Measurements from ENCODE around the gene C2CD5. TPM values are rescaled to one million over a fixed set of nuclear protein-coding genes. Genes with fewer than 3 reads are reported as not detected.

C2CD5 gene
- polyA plus RNA-seq, 1 donor from 2014 or later, result 171 TPM

- no peaks in the 10 kb centered on the region for H3K27me3 ChIP-seq (ENCODE audit: insufficient read depth, low read depth, low read length)
- H3F3A ChIP-seq (ENCODE audit: insufficient read depth, low read length, poor library complexity, severe bottlenecking), result no peaks in the 10 kb centered on the region
- no peaks in the 10 kb centered on the region for H3K9me2 ChIP-seq (ENCODE audit: insufficient read depth, low read length)
- H3K9me3 ChIP-seq (ENCODE audit: low read length), result no peaks in the 10 kb centered on the region
- peaks cover 14% of the 10 kb centered on the region for H3K36me3 ChIP-seq (ENCODE audit: insufficient read depth, low read length)
- no peak overlapping the region for H3K27ac ChIP-seq (ENCODE audit: low read length)
- no peaks in the 10 kb centered on the region for H4K20me1 ChIP-seq (ENCODE audit: insufficient read depth)
- H3K4me2 ChIP-seq (ENCODE audit: low read length), result no peak overlapping the region
- no peak overlapping the region for H2AFZ ChIP-seq (ENCODE audit: low read depth, low read length)
- H3K9ac ChIP-seq (ENCODE audit: low read length), result no peak overlapping the region
- TF ChIP-seq EZH2 (IDR thresholded peaks at IDR 0.05; ENCODE audit: borderline replicate concordance, insufficient read depth, low read length, poor library complexity, severe bottlenecking) (no peak), RAD21 (conservative IDR thresholded peaks at IDR 0.05) (no peak), SMC3 (conservative IDR thresholded peaks at IDR 0.05; ENCODE audit: poor library complexity) (no peak), TAF1 (IDR thresholded peaks at IDR 0.05; ENCODE audit: low read depth) (no peak), EP300 (conservative IDR thresholded peaks at IDR 0.05; ENCODE audit: poor library complexity, severe bottlenecking) (no peak), CTCF (IDR thresholded peaks at IDR 0.05; ENCODE audit: poor library complexity, severe bottlenecking) (no peak)
- H3K4me3 ChIP-seq (ENCODE audit: low read length), result no peak overlapping the region
- H3K79me2 ChIP-seq (replicated peaks; ENCODE audit: insufficient read depth, low read length), result no peaks in the 10 kb centered on the region
These were observed 71.1 kb downstream of the C2CD5 start for GRCh38 chr12:22473212-22473611.

GRCh38 chr12:22467190-22467589, 77.2 kb downstream of the C2CD5 start:
- H3F3A ChIP-seq (ENCODE audit: insufficient read depth, low read length, poor library complexity, severe bottlenecking), result no peaks in the 10 kb centered on the region
- no peaks in the 10 kb centered on the region for H3K27me3 ChIP-seq (ENCODE audit: insufficient read depth, low read depth, low read length)
- peaks cover 6% of the 10 kb centered on the region for H3K36me3 ChIP-seq (ENCODE audit: insufficient read depth, low read length)
- H4K20me1 ChIP-seq (ENCODE audit: insufficient read depth), result no peaks in the 10 kb centered on the region
- H3K79me2 ChIP-seq (replicated peaks; ENCODE audit: insufficient read depth, low read length), result no peaks in the 10 kb centered on the region
- no peak overlapping the region for H3K9ac ChIP-seq (ENCODE audit: low read length)
- H3K9me2 ChIP-seq (ENCODE audit: insufficient read depth, low read length), result no peaks in the 10 kb centered on the region
- H3K4me3 ChIP-seq (ENCODE audit: low read length), result no peak overlapping the region
- H2AFZ ChIP-seq (ENCODE audit: low read depth, low read length), result no peak overlapping the region
- no peak for TF ChIP-seq EZH2 (IDR thresholded peaks at IDR 0.05; ENCODE audit: borderline replicate concordance, insufficient read depth, low read length, poor library complexity, severe bottlenecking)
- TF ChIP-seq REST (IDR thresholded peaks at IDR 0.05; ENCODE audit: borderline replicate concordance), result no peak
- no peak for TF ChIP-seq EP300 (conservative IDR thresholded peaks at IDR 0.05; ENCODE audit: poor library complexity, severe bottlenecking)
- TF ChIP-seq SMC3 (conservative IDR thresholded peaks at IDR 0.05; ENCODE audit: poor library complexity), result no peak
- TF ChIP-seq CTCF (IDR thresholded peaks at IDR 0.05; ENCODE audit: poor library complexity, severe bottlenecking), result no peak
- no peak for TF ChIP-seq POLR2AphosphoS5 (IDR thresholded peaks at IDR 0.05)
- TF ChIP-seq MXI1 (conservative IDR thresholded peaks at IDR 0.05; ENCODE audit: poor library complexity, severe bottlenecking), result no peak
- no peak for TF ChIP-seq TAF1 (IDR thresholded peaks at IDR 0.05; ENCODE audit: low read depth)
- TF ChIP-seq RAD21 (conservative IDR thresholded peaks at IDR 0.05), result no peak
- no peaks in the 10 kb centered on the region for H3K9me3 ChIP-seq (ENCODE audit: low read length)
- H3K4me2 ChIP-seq (ENCODE audit: low read length), result no peak overlapping the region
- no peak overlapping the region for H3K27ac ChIP-seq (ENCODE audit: low read length)

Measured in neural cell (in vitro differentiated cells).